ENCODE results near the gene OR8K3. TPM values are rescaled to one million over a fixed set of nuclear protein-coding genes. Genes with fewer than 3 reads are reported as not detected.

Gene OR8K3
- total RNA-seq = not detected

DNA sequence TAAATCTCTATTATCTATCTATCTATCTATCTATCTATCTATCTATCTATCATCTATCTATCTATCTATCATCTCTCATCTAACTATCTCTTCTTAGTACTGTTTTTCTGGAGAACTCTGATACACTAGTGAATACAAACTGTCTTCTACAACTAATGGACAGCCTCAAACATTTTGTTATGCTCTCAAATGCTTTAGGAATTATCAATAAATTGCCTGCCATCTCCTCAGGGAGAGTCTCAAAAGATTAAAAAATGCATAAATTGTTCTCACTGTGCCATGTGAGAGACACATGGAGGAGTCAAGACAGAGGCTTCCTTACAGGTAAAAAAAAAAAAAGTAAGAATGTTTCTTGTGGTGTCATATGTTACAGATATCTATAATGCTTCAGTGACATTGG, at the start of gene OR8K3:
TSS of gene OR8K3 (plus strand) at position 301 of the 400 bp plus-strand sequence. CDS start 3,163 bp downstream, outside the sequence.
- no peaks in the 10 kb centered on the region for H3K27me3 Mint-ChIP-seq (ENCODE audit: low read depth)
- H3K4me1 Mint-ChIP-seq (ENCODE audit: low read depth) = no peaks in the 10 kb centered on the region
- no peak for DNase-seq
- ChIA-PET POLR2A (no interaction called here), CTCF (no interaction called here)
- ATAC-seq = no peak
- no peak within 1 kb of the TSS for H3K4me3 Mint-ChIP-seq
- H3K27ac Mint-ChIP-seq = no peak within 1 kb of the TSS
- H3K36me3 Mint-ChIP-seq (ENCODE audit: low read depth) = no peaks in the 10 kb centered on the region
- H3K9me3 Mint-ChIP-seq (ENCODE audit: insufficient read depth) = peaks cover 23% of the 10 kb centered on the region

DNA sequence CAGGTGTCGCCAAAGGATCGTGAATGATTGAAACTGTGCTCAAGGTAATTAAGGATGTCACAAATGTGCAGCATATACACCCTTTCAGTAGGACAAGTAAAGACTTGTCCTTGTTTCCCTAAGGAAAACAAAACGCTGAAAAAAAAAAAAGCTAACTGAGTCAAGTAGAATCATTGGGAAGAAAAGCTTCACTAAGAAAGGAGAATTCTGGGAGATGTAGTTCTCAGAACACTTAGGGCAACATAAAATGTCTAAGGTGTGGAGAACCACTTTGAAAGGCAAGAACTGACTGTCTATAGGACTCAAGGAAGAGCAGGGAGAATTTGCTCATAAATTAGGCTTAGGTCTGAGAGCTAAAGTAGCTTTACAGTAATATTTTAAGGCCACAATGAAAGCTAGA, 43.9 kb upstream of the OR8K3 start:
- ATAC-seq = no peak
- Mint-ChIP-seq H3K36me3 (ENCODE audit: low read depth) (no peaks in the 10 kb centered on the region), H3K4me1 (ENCODE audit: low read depth) (no peaks in the 10 kb centered on the region), H3K9me3 (ENCODE audit: insufficient read depth) (peaks cover 16% of the 10 kb centered on the region), H3K4me3 (no peak overlapping the region), H3K27ac (no peak overlapping the region), H3K27me3 (ENCODE audit: low read depth) (no peaks in the 10 kb centered on the region)
- DNase-seq = no peak
- POLR2A ChIA-PET = no interaction called here
- CTCF ChIA-PET = no interaction called here

DNA sequence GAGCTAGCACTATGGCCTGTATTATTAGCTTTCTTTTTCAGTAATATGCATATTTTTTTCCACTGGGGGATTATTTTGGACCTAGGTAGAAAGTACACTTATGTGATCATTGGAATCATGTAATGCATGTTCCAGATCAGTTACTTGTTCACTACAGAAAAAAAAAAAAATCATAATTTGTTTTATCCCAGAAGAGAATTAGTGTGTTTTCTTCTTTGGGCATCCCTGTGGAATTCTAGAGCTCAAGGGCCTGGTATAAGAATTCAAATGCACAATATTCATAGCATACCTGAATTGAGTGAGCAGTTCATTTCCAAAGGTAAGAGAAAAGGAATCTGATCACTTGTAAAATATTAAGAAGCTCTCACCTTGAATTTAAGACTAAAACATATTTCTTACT, 41.1 kb upstream of the OR8K3 start, which contains the start of gene OR5T1:
TSS of gene OR5T1 (plus strand) at position 301 of the 400 bp plus-strand sequence. CDS start 1,485 bp downstream, outside the sequence.
- Mint-ChIP-seq H3K4me1 (ENCODE audit: low read depth) (no peaks in the 10 kb centered on the region), H3K36me3 (ENCODE audit: low read depth) (no peaks in the 10 kb centered on the region), H3K9me3 (ENCODE audit: insufficient read depth) (peaks cover 23% of the 10 kb centered on the region), H3K4me3 (no peak within 1 kb of the TSS), H3K27me3 (ENCODE audit: low read depth) (no peaks in the 10 kb centered on the region), H3K27ac (no peak within 1 kb of the TSS)
- ATAC-seq = no peak
- DNase-seq = no peak
- POLR2A ChIA-PET = no interaction called here
- CTCF ChIA-PET = no interaction called here

DNA sequence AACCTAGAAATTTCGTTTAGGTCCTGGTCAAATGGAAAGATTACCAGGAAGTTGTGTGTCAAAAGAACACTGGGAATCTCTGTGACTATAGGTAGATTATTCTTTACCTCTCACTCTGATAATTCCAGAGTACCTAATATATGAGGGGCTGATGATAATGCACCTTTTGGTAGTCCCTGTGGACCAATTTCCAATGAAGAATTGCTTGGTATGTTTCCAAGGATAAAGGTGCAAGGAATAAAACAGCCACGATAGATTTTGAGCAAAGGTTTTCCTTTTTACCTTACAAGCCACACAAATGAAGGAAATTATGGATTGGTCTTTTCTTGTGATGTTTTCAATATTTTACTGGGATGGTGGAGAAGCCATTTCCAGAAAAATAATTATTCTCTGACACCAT, 22.8 kb upstream of the OR8K3 start, which contains the start of gene OR8H1:
TSS of gene OR8H1 (minus strand) at position 101 of the 400 bp plus-strand sequence. CDS start 1,192 bp downstream, outside the sequence.
- ATAC-seq = no peak
- H3K4me1 Mint-ChIP-seq (ENCODE audit: low read depth) = no peaks in the 10 kb centered on the region
- ChIA-PET POLR2A (no interaction called here), CTCF (no interaction called here)
- H3K27ac Mint-ChIP-seq = no peak within 1 kb of the TSS
- DNase-seq = no peak
- H3K27me3 Mint-ChIP-seq (ENCODE audit: low read depth) = no peaks in the 10 kb centered on the region
- no peak within 1 kb of the TSS for H3K4me3 Mint-ChIP-seq
- H3K9me3 Mint-ChIP-seq (ENCODE audit: insufficient read depth) = peaks cover 15% of the 10 kb centered on the region
- H3K36me3 Mint-ChIP-seq (ENCODE audit: low read depth) = no peaks in the 10 kb centered on the region

DNA sequence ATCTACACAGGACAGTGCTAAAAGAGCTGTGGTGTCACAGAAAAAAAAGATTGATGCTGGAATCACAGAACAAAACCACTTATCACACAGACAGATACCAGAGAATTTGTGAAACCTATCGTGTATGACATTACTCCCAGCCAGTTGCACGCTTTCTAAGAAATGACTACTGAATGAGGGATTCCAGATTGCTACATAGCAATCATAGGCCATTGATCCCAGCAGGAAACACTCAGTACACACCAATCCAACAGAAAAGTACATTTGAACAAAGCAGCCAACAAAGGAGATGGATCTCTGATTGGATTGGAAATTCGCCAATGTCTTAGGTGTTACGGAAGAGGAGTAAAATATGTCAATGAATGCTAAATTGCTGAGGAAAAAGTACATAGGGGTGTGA, 18.0 kb upstream of the OR8K3 start:
- ATAC-seq (no peak), DNase-seq (no peak)
- H3K4me3 Mint-ChIP-seq = no peak overlapping the region
- no peaks in the 10 kb centered on the region for H3K27me3 Mint-ChIP-seq (ENCODE audit: low read depth)
- H3K36me3 Mint-ChIP-seq (ENCODE audit: low read depth) = no peaks in the 10 kb centered on the region
- ChIA-PET POLR2A (no interaction called here), CTCF (no interaction called here)
- no peak overlapping the region for H3K27ac Mint-ChIP-seq
- H3K4me1 Mint-ChIP-seq (ENCODE audit: low read depth) = no peaks in the 10 kb centered on the region
- peaks cover 18% of the 10 kb centered on the region for H3K9me3 Mint-ChIP-seq (ENCODE audit: insufficient read depth)

DNA sequence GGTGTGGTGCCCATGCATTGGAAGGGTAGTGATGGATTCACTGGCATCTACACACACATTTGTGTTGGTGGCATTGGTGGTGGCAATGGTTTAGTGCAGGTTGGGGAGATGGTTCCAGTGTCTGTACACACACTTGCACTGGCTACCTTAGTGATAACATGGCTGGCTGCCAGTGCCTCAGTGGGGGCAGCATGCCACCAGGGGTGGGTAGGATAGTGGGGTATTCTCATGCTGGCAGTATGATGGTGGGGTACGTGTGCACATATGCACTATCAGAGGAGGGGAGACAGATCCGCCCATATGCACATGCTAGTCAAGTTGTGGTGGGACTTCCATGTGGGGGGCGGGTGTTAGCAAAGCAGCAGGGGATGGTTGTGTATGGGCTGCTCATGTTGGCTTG, 7.1 kb upstream of the OR8K3 start:
- ATAC-seq (no peak), DNase-seq (no peak)
- Mint-ChIP-seq H3K4me1 (ENCODE audit: low read depth) (no peaks in the 10 kb centered on the region), H3K27me3 (ENCODE audit: low read depth) (no peaks in the 10 kb centered on the region), H3K36me3 (ENCODE audit: low read depth) (no peaks in the 10 kb centered on the region), H3K27ac (no peak overlapping the region), H3K9me3 (ENCODE audit: insufficient read depth) (peaks cover 47% of the 10 kb centered on the region), H3K4me3 (no peak overlapping the region)
- CTCF ChIA-PET = no interaction called here
- POLR2A ChIA-PET = no interaction called here

DNA sequence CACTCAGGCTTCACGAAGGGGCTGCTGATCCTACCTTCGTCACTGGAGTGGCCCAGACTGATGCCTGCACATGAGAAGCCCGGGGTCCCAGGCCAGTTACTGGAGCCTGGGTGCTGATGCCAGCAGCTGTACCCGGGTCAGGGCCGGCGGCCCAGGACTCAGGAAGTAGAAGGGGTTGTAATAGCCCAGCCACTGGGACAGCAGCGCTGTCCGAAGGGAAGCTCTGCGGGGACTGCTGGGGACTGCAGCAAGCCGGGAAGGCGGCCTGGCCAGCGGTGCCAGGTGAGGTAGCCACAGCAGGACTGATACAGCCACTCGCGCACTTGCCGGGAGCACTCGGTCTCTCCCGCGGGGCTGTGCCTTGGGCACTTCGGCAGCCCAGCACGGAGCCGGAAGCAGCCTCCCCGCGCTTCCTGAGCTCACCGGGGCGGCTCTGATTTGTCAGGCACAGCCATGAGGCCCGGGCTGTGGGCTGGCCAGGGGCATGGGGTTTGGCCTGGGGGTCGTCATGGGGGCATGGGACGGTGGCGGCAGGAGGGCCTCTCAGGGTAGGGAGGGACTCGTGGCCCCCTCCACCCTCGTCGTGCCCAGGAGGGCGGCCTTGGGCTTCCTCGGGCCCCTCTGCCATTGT, 17.0 kb downstream of the OR8K3 start:
- Mint-ChIP-seq H3K27ac (no peak overlapping the region), H3K27me3 (ENCODE audit: low read depth) (no peaks in the 10 kb centered on the region), H3K36me3 (ENCODE audit: low read depth) (no peaks in the 10 kb centered on the region), H3K9me3 (ENCODE audit: insufficient read depth) (peaks cover 13% of the 10 kb centered on the region), H3K4me1 (ENCODE audit: low read depth) (no peaks in the 10 kb centered on the region), H3K4me3 (no peak overlapping the region)
- POLR2A ChIA-PET = no interaction called here
- DNase-seq (no peak), ATAC-seq (no peak)
- CTCF ChIA-PET = no interaction called here

DNA sequence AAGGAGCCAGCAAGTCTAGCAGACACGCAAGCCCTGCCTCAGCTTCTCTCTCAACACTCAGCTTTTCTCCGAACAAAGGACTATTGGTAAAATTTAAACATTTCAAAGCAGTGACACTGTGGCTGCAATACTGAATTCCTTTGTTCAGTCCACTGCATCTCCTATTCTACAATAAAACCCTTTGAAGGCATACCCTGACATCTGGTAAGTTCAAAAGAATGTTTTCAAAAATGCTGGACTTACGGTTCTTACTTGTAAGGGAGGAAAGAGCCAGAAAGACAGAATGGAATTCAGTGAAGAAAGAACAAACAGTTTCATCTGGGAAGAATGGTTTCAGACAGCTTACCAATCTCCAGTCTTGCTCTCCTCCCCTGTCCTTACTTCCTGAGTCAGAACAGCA, 18.2 kb downstream of the OR8K3 start:
- H3K36me3 Mint-ChIP-seq (ENCODE audit: low read depth) = no peaks in the 10 kb centered on the region
- CTCF ChIA-PET = no interaction called here
- no peak for ATAC-seq

DNA sequence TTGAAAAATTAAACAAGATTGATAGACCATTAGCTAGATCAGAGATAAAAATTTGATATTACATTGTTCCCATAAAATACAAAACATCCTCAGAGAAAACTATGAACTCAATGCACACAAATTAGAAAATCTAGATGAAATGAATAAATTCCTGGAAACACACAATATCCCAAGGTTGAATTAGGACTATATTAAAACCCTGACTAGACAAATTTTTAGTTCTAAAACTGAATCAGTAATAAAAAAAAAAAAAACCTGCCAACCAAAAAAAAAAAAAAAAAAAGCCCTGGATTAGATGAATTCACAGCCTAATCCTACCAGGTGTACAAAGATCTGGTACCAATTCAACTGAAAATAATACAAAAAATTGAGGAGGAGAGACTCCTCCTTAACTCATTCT, 25.3 kb downstream of the OR8K3 start:
- no peak for ATAC-seq
- Mint-ChIP-seq H3K4me1 (ENCODE audit: low read depth) (no peaks in the 10 kb centered on the region), H3K9me3 (ENCODE audit: insufficient read depth) (peaks cover 45% of the 10 kb centered on the region), H3K27ac (no peak overlapping the region), H3K36me3 (ENCODE audit: low read depth) (no peaks in the 10 kb centered on the region), H3K4me3 (no peak overlapping the region), H3K27me3 (ENCODE audit: low read depth) (no peaks in the 10 kb centered on the region)
- ChIA-PET CTCF (no interaction called here), POLR2A (no interaction called here)
- DNase-seq = no peak

More for the DNA sequence above, 18.2 kb downstream of the OR8K3 start:
- no peak overlapping the region for H3K27ac Mint-ChIP-seq
- peaks cover 17% of the 10 kb centered on the region for H3K9me3 Mint-ChIP-seq (ENCODE audit: insufficient read depth)
- H3K4me1 Mint-ChIP-seq (ENCODE audit: low read depth) = no peaks in the 10 kb centered on the region
- DNase-seq = no peak
- no peaks in the 10 kb centered on the region for H3K27me3 Mint-ChIP-seq (ENCODE audit: low read depth)
- no peak overlapping the region for H3K4me3 Mint-ChIP-seq
- POLR2A ChIA-PET = no interaction called here

DNA sequence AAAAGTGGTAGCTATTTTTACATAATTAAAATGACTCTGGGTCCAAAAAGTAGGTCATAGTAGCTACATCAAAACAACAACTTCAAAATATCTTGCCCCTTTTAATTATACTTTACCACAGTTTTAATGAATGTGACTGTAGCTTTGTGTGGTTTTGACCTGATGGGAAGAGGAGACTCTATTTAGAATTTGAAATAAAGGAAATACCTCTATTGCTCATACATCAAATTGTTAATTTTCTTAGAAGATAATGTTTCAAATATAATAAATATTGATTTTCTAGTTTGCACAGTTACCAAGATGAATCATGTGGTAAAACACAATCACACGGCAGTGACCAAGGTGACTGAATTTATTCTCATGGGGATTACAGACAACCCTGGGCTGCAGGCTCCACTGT, 30.8 kb downstream of the OR8K3 start, which contains the start of gene OR8K1:
TSS of gene OR8K1 (plus strand) at position 301 of the 400 bp plus-strand sequence. CDS start at position 301, 0 bp downstream.
- Mint-ChIP-seq H3K4me3 (no peak within 1 kb of the TSS), H3K9me3 (ENCODE audit: insufficient read depth) (peaks cover 40% of the 10 kb centered on the region), H3K36me3 (ENCODE audit: low read depth) (no peaks in the 10 kb centered on the region), H3K4me1 (ENCODE audit: low read depth) (no peaks in the 10 kb centered on the region), H3K27me3 (ENCODE audit: low read depth) (no peaks in the 10 kb centered on the region), H3K27ac (no peak within 1 kb of the TSS)
- no peak for ATAC-seq
- ChIA-PET POLR2A (no interaction called here), CTCF (no interaction called here)
- no peak for DNase-seq

DNA sequence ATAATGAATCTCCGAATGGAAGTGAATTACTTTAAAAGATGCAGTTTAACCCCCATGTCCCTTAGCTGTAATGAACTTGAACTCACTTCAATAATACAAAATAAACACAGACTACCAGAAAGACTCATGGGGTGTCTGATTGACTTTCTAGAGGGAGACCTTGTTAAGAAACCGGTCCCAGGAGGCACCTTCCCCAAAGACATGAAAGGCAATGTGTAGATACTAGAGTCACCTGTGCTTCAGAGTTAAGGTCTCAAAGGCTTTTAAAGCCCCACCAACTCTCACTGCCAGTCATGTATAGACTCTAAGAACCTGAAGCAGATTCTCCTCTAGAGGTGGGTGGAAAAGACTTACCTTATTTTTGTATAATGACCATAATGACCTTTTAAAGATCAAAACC, 39.0 kb downstream of the OR8K3 start, which contains the start of gene OR8J1:
TSS of gene OR8J1 (plus strand) at position 301 of the 400 bp plus-strand sequence. CDS start 5,956 bp downstream, outside the sequence.
- Mint-ChIP-seq H3K4me3 (no peak within 1 kb of the TSS), H3K36me3 (ENCODE audit: low read depth) (no peaks in the 10 kb centered on the region), H3K27me3 (ENCODE audit: low read depth) (no peaks in the 10 kb centered on the region), H3K27ac (no peak within 1 kb of the TSS), H3K9me3 (ENCODE audit: insufficient read depth) (peaks cover 7% of the 10 kb centered on the region), H3K4me1 (ENCODE audit: low read depth) (no peaks in the 10 kb centered on the region)
- POLR2A ChIA-PET = no interaction called here
- no peak for ATAC-seq
- no peak for DNase-seq
- CTCF ChIA-PET = no interaction called here
